T47D (cell line): ENCODE measurements around the gene GIMD1.

Experiments
- DNase-seq, 2 experiments: peaks; one replicate each; pipeline versions ENCODE4 v3.0.0 to v3.0.0-alpha.2; 2011 to 2012; ENCODE audit warnings: low read depth in 1 of 2, low spot score in 1 of 2
- JUND ChIP-seq: IDR thresholded peaks from 2 replicates; pipeline ENCODE4 v1.6.1; 2012; ENCODE audit warnings: low read depth
- in situ Hi-C: cut with HindIII; loops from 2 replicates; pipeline ENCODE4 v1.10.0; 2016; ENCODE audit warnings: low sequenced_read_pairs, low pct_unique_long_range_greater_than_20kb

GIMD1 gene

GRCh38 chr4:106317815-106318214 is 50.8 kb downstream of the GIMD1 start:
- in situ Hi-C loops, result no loop called here
- TF ChIP-seq JUND, result no peak
- DNase-seq, result no peak

GRCh38 chr4:106316773-106317409 is 51.7 kb downstream of the GIMD1 start:
- in situ Hi-C loops, result no loop called here
- DNase-seq, result no peak
- TF ChIP-seq JUND, result no peak

- in situ Hi-C loops, result no loop called here
- no peak for TF ChIP-seq JUND
- peak; percentile 63 to 93 for DNase-seq
These were observed 52.4 kb downstream of the GIMD1 start, which contains the start of the genes AIMP1 and TBCK for GRCh38 chr4:106315968-106316772. Gene AIMP1 (plus strand): TSS chr4:106316550. CDS start chr4:106325010, 8,460 bp downstream. Gene TBCK (minus strand): TSS chr4:106316209. CDS start chr4:106308960, 7,249 bp downstream.

GRCh38 chr4:106315476-106315967 is 53.1 kb downstream of the GIMD1 start:
- in situ Hi-C loops, result no loop called here
- DNase-seq, result peak in 1 of 2 experiments; percentile 74
- TF ChIP-seq JUND, result no peak

- DNase-seq, result no peak
- in situ Hi-C loops, result no loop called here
- no peak for TF ChIP-seq JUND
These were observed 53.6 kb downstream of the GIMD1 start for GRCh38 chr4:106314960-106315359.

GRCh38 chr4:106312997-106313522 is 55.5 kb downstream of the GIMD1 start:
- no peak for TF ChIP-seq JUND
- in situ Hi-C loops, result no loop called here
- no peak for DNase-seq

GRCh38 chr4:106312377-106312776 is 56.2 kb downstream of the GIMD1 start:
- no peak for TF ChIP-seq JUND
- no peak for DNase-seq
- in situ Hi-C loops, result no loop called here
